ENCODE data around the gene GGT1.
A peak's percentile ranks its signal among the peaks of the same experiment; 100 is the strongest.
"Not testable (repeated sequence)": the region's sequence is repeated elsewhere in the genome, so short reads cannot be mapped to it uniquely, and the experiment has no call there.

Gene GGT1

DNA sequence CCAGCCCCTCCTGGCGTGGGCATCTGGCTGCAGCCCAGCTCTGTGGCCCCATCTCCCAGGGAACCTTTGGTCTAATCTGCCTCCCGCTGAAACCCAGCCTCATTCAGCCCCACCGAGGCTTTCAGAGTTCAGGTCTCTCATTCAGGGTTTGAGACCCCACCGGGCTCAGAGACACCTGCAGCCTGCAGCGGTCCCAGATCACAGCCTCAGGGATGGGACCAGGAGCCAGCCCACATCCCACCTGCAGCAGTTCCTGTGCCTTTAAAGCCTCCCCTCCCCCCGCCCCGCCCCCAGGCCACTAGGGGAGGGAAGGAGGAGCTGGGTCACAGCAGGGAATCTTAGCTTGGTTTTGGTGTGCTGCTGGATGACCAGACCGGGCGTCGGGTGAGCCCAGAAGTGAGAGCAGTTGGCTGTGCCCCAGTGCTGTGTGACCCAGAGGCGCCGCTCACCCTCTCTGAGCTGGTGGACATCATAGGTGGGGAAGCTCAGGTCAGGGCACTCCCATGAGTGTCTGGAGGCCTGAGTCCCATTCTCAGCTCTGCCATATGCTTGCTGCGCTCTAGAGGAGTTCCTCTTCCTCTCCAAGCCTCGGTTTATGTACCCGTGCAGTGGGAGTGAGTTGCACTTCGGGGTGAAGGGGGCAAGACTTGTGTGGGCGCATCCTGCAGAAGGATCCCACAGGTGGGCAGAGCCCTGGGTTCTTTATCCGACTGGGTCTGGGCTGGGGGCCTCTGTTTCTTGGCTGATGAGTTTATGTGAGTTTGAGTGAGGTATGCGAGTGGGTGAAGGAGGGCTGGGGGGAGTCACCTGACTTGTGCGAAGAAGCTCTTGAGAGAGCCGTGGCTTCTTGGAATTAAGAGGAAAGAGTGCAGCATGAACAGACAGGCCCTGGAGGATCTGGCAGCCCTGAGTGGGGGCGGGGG, at the start of gene GGT1:
TSS of gene GGT1 (plus strand) at position 347 of the 923 bp plus-strand sequence. CDS start 7,889 bp downstream, outside the sequence.
- not testable (repeated sequence) for DNase-seq

DNA sequence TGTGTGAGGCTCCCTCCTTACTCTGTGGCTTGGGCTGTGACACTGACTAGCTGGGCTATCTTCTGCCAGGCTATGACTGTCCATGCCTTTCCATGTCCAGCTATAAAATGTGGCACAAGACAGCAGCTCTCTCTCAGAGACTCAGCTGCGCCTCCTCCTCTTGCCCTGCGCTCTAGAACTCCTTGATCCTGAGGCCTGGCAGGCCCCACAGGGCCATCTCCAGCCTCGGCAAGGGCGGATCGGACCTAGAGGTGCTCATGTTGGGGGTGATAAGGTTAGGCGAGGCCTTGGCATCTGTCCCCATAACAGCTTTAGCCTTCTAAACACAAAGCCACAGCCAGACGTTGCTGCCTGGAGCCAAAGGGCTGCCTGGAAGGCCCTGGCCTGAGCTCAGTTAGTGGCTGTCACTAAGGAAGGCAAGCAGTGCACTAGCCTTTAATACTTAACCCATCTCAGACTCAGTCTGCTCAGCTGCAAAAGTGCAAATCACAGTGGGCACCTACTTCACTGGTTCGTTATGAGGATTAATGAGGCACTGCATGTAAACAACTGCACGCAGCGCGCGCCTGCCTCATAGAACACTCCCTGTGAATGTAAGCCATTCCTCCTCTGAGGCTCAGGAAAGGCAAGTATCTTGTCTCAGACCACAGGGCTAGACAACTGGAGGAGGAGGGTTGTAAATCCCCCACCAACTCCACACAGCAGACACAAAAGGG, 49.2 kb upstream of the GGT1 start:
- DNase-seq: no peak

DNA sequence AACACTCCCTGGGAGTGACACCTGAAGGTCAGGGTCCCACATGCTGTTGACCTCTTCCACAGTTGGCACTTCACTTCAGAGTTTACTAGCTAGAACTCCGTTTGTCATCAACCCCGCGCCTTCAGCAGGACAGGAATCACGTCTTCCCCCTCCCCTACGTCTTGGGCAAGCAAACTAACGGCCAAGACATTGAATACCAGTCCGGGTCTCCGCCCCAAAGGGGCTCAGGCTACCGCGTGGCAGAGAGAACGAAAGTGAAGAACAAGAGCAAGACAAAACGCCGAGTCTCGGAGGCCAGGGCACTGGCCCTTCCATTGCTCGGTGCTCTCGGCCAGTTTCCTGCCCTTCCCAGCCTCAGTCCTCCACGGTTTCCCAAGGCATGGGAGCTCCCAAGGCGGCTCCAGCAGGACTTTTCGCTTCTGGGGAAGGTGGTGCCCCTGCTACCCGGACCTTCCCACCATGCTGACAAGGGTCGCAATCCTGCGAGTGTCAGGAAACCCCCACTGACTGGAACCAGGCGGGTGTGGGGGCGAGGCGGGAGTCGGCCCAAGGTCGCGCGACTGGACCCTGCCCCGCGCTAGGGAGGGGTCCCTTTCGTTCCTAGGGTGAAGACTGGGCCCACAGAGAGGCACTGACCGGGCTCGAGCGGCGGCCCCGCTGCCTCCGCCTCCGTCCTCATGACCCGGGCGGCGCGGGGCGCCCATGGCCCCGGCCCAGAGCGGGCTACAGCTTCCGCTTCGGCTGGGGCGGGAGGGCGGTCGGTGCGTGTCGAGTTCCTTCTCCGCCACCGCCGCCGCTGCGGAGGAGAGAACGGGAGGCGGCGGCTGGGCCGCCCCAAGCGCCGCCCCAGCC, 48.5 kb upstream of the GGT1 start, which contains the start of gene GUCD1:
TSS of gene GUCD1 (minus strand) at position 826 of the 852 bp plus-strand sequence. CDS start at position 679, 147 bp downstream.
- DNase-seq: peak; percentile 15

DNA sequence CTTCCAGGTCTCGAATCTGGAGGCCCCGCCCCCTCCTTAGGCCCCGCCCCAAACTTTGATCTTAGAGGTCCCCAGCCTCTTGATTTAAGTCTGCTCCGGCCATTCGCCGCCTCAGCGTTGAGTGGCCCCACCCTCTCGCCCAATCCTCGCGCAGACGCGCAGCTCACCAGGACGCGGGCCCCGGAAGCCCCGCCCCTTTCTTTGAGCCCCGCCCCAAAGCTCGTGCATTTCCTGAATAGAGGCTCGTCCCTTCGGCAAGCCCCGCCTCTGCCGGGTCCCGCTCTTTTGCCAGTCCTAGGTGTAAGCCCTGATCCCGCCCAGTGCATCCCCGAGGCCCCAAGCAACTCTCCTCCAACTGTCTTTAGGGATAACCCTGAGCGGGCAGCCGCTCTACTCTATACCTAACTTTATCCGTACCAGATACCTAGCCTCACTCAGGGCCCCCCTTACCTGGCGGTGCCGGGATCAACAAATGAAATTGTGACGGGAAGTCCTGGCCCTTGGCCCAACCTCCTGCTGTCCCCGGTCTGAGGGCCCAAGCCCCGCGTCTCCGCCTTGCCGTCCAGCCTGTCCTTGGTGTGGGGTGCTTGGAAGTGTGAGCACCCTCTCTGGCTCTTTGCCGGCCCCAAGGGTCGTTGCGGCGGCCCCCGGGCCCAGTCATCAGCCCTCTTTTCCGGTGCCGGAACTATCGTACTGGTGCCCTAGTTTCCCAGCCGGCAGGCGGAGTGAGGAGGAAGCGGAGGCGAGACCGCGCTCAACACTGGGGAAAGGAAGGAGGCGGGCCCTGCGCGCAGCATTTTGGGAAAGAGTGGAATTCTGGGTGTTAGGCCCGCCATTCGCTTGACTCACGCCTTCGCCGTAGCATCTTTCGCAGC, 47.6 kb upstream of the GGT1 start, which contains the start of gene SNRPD3:
TSS of gene SNRPD3 (plus strand) at position 835 of the 875 bp plus-strand sequence. CDS start 1,676 bp downstream, outside the sequence.
- peak; percentile 99 for DNase-seq

DNA sequence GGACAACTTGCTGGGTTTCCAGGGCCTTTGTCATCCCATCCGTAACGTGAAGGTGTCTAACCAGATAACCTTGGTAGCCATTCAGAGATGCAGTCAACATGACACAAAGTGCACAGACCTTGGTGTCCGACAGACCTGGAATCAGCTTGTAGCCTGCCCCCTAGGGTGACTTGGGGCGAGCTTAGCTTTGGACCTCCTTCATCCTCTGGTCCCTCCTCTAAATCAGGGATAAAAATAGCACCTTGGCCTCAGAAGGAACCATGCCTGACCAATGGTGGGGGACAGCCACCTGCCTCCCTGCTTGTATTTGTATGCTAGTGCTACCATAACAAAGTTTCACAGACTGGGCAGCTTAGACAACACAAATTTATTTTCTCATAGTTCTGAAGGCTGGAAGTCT, 43.5 kb upstream of the GGT1 start:
- DNase-seq: no peak

DNA sequence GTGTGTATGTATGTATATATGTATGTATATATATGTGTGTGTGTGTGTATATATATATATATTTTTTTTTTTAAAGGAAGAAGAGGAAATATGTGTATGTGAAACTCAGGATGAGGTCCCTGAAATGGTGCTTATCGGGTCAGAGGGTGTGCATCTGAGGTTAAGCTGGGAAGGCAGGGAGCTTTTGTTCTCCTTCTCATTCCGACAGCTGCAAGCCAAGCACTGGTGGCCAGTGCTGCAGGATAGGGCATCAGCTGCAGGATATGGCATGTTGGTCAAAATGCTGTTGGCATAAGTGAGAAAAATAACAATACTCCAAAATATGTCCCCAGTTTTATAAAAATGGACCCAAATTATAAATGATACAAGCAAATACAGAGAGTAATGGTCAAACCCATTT, 39.7 kb upstream of the GGT1 start:
- DNase-seq: no peak

GRCh38 chr22:24564376-24565058, 38.5 kb upstream of the GGT1 start:
- DNase-seq: no peak

DNA sequence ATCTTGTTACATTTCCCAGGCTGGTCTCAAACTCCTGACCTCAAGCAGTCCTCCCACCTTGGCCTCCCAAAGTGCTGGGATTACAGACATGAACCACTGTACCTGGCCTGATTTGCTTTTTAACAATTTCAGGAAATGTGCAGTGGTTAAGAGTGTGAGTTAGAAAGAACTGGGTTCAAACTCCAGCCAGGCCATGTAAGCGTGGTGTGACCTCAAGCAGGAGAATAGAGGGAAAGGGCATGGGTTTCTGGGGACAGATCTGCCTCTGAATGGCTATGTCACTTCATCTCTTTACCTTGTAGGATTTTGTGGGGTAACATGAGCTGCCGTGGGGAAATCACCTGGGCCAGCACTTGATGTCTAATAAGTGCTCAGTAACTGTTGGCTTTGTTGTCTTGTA, 37.9 kb upstream of the GGT1 start:
- no peak for DNase-seq

DNA sequence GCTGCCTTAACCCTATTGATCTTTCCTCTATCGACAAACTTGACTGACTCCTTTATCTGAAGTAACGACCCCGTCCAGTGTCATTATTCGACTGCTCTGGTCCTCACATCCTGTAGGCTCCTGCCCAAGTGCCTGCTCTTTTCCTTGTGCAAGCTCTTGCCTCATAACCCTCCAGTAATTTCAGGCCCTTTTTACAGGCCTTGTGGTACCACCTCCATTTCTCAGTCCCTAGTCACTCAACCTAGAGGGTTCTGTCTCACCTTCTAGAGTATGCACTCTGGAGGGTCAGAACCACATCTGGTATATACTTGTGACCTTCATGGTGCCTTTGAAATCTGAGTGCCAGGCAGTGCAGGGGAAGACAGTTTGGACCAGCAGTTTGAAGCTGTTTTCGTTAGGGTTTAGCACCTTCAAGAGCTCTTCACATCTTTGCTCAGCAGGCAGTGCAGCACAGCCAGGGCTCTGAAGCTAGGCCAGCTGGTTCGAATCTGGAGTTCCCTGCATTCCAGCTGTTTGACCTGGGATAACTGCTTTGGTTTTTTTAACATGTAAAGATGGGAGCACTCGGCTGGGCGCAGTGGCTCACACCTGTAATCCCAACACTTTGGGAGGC, 36.0 kb upstream of the GGT1 start:
- no peak for DNase-seq

- no peak for DNase-seq
These were observed 35.3 kb upstream of the GGT1 start for GRCh38 chr22:24567668-24568067.

GRCh38 chr22:24571266-24571665, 31.7 kb upstream of the GGT1 start:
- DNase-seq: no peak

- DNase-seq: no peak
These were observed 26.2 kb upstream of the GGT1 start for GRCh38 chr22:24576778-24577177.

- DNase-seq: no peak
These were observed 24.4 kb upstream of the GGT1 start for GRCh38 chr22:24578355-24579257.

GRCh38 chr22:24579258-24579601, 23.8 kb upstream of the GGT1 start:
- no peak for DNase-seq

GRCh38 chr22:24580276-24580675, 22.7 kb upstream of the GGT1 start:
- no peak for DNase-seq

DNA sequence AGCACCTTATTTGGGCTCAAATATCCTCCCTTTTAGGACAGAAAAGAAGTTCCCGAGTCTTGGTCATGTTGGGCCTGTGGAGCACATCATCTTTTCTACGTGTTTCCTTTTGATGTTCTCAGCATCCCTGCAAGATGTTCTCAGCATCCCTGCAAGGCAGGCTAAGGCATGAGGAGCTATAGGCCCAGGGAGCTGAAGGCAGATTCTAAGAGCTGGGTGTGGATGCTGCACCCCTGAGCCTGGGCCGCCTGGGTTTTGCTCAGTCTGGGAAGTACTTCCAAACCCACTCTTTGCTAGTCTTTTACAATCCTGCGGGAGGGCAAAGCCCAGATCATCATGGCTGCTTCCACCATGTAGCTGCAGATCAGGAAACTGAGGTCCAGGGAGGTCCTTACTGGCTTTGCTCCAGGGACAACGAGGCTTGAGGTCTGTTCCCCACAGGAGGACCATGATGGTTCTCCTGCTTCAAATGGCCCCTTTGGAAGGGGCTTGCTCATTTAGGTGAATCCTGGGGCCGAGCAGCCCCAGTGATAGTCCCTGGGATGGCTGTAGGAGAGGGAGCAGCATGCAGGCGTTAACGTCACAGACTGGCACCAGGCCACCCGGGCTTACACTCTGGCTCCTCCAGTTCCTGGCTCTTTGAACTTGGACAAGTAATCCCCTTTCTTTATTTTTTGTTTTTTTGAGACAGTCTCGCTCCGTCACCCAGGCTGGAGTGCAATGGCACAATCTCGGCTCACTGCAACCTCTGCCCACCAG, 20.8 kb upstream of the GGT1 start:
- DNase-seq: no peak

DNA sequence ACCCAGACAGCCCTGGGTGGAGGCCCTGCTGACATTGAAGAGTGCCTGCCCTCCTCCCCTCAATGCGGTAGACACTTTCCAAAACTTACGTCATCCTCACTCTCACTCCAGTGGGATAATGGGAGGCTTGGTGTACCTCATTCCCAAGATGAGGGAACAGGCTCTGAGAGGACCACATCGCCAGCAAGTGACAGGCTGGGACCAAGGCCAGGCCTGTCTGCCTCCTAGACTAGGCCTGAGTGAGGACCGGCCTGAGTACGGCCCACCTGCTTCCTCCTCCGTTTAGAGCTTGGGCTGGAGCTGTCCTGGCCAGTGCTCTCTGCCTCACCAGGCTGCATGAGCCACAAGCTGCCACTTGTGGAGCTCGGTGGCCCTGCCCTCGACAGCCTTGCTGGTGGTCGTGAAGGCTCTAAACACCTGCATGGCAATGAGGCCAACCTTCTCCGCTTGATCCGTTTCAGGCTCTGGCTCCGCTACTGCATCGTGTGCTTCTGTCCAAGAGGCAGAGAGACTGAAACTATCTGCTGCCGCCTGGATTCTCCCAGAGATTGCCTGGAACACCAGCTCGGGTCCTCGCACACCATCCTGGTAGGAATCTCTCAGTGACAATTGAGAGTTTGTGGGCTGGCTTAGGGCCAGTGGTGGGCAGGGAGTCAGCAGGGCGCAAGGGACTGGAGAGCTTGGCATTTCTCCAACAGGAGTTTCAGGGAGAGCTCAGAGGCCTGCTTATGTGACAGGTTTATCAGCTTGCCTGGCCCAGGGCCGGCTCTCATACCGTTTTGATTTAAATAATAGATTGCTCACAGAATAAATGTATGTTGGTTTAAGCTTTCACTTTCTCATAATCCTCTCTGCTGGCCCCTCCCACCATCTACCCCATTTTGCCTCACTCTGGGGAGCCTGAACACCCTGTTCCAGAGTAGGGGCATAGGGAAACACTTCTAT, 19.5 kb upstream of the GGT1 start:
- DNase-seq: no peak
